ENCODE measurements around the gene EDC4.

Gene EDC4

DNA sequence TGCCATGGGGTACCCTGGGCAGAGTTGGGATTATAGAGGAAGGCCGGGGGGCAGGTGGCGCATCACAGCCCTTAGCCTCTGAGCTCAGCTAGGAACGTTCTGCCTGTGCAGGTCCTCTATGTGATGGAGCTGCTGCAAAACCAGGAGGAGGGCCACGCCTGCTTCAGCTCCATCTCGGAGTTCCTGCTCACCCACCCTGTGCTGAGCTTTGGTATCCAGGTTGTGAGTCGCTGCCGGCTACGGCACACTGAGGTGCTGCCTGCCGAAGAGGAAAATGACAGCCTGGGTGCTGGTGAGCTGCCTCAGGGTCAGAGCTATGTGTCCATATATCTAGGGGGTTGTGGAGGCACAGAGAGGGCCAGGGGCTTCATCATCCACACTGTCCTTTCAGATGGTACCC, 6.0 kb downstream of the EDC4 start:
- no peak for DNase-seq (ENCODE audit: low read depth in 2 of 2)
- no peak overlapping the region for H3K4me3 ChIP-seq (replicated peaks in 1 of 2; ENCODE audit: low read depth in 2 of 2, low read length in 2 of 2)
- TF ChIP-seq, protein P1, sequence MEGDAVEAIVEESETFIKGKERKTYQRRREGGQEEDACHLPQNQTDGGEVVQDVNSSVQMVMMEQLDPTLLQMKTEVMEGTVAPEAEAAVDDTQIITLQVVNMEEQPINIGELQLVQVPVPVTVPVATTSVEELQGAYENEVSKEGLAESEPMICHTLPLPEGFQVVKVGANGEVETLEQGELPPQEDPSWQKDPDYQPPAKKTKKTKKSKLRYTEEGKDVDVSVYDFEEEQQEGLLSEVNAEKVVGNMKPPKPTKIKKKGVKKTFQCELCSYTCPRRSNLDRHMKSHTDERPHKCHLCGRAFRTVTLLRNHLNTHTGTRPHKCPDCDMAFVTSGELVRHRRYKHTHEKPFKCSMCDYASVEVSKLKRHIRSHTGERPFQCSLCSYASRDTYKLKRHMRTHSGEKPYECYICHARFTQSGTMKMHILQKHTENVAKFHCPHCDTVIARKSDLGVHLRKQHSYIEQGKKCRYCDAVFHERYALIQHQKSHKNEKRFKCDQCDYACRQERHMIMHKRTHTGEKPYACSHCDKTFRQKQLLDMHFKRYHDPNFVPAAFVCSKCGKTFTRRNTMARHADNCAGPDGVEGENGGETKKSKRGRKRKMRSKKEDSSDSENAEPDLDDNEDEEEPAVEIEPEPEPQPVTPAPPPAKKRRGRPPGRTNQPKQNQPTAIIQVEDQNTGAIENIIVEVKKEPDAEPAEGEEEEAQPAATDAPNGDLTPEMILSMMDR (IDR thresholded peaks at IDR 0.05; ENCODE audit: low read depth, low read length), result no peak

DNA sequence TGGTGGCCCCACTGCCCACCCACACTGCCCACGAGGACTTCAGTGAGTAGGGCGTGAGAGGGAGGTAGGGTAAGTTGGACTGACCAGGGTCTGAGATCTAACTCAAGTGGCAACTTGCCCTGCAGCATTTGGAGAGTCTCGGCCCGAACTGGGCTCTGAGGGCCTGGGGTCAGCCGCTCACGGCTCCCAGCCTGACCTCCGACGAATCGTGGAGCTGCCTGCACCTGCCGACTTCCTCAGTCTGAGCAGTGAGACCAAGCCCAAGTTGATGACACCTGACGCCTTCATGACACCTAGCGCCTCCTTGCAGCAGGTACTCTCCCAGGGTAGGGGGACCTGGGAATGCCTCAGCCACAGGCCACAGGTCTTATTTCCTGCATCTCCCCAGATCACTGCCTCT, 6.6 kb downstream of the EDC4 start:
- no peak for DNase-seq (ENCODE audit: low read depth in 2 of 2)
- no peak overlapping the region for H3K4me3 ChIP-seq (replicated peaks in 1 of 2; ENCODE audit: low read depth in 2 of 2, low read length in 2 of 2)
- TF ChIP-seq, protein P1 (IDR thresholded peaks at IDR 0.05; ENCODE audit: low read depth, low read length), result no peak

DNA sequence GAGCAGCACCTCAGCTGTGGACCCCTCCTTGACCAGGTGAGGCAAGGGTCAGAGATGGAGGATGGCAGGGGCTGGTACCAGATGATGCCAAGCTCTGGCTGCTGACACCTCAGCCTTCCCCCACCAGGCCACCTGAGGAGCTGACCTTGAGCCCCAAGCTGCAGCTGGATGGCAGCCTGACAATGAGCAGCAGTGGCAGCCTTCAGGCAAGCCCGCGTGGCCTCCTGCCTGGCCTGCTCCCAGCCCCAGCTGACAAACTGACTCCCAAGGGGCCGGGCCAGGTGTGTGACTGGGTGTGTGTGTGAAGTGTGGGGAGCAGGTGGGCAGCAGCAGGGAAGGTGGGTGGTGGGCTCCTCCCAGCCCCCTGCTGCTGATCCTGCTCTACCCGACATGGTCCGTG, 7.1 kb downstream of the EDC4 start:
- TF ChIP-seq, protein P1 (IDR thresholded peaks at IDR 0.05; ENCODE audit: low read depth, low read length), result no peak
- no peak overlapping the region for H3K4me3 ChIP-seq (replicated peaks in 1 of 2; ENCODE audit: low read depth in 2 of 2, low read length in 2 of 2)
- DNase-seq (ENCODE audit: low read depth in 2 of 2), result no peak

GRCh38 chr16:67880584-67880983, 7.7 kb downstream of the EDC4 start:
- TF ChIP-seq, protein P1 (IDR thresholded peaks at IDR 0.05; ENCODE audit: low read depth, low read length), result no peak
- DNase-seq (ENCODE audit: low read depth in 2 of 2), result no peak
- no peak overlapping the region for H3K4me3 ChIP-seq (replicated peaks in 1 of 2; ENCODE audit: low read depth in 2 of 2, low read length in 2 of 2)

DNA sequence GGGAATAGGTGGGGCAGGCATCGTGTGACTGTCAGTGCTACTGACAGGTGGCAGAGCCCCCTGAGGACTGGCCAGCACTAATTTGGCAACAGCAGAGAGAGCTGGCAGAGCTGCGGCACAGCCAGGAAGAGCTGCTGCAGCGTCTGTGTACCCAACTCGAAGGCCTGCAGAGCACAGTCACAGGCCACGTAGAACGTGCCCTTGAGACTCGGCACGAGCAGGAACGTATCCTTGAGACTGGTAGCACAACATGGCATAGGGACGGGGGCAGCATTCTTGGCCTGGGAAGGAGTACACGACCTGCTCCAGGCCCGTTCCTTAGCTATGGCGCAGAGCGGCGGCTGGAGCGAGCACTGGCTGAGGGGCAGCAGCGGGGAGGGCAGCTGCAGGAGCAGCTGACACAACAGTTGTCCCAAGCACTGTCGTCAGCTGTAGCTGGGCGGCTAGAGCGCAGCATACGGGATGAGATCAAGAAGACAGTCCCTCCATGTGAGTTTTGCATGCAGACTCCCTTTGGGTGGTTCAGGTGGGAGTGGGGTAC, 8.8 kb downstream of the EDC4 start:
- TF ChIP-seq, protein P1 (IDR thresholded peaks at IDR 0.05; ENCODE audit: low read depth, low read length), result no peak
- H3K4me3 ChIP-seq (replicated peaks in 1 of 2; ENCODE audit: low read depth in 2 of 2, low read length in 2 of 2), result no peak overlapping the region
- no peak for DNase-seq (ENCODE audit: low read depth in 2 of 2)

DNA sequence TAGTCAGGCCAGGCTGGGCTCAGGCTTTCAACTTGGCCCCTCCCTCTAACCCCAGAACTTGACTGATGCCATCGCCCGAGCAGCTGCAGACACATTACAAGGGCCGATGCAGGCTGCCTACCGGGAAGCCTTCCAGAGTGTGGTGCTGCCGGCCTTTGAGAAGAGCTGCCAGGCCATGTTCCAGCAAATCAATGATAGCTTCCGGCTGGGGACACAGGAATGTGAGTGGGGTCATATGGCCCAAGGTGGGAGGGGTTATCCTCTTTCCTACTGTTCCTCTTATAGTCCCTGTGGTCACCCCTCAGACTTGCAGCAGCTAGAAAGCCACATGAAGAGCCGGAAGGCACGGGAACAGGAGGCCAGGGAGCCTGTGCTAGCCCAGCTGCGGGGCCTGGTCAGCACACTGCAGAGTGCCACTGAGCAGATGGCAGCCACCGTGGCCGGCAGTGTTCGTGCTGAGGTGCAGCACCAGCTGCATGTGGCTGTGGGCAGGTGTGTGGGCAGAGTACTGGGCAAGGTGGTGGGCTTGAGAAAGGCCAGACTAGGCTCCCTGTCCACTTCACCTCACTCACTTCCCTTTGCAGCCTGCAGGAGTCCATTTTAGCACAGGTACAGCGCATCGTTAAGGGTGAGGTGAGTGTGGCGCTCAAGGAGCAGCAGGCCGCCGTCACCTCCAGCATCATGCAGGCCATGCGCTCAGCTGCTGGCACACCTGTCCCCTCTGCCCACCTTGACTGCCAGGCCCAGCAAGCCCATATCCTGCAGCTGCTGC, 9.7 kb downstream of the EDC4 start:
- TF ChIP-seq, protein P1 (IDR thresholded peaks at IDR 0.05; ENCODE audit: low read depth, low read length), result no peak
- DNase-seq (ENCODE audit: low read depth in 2 of 2), result peak in 1 of 2 donors; percentile 42

More for the DNA sequence above, 9.7 kb downstream of the EDC4 start:
- no peak overlapping the region for H3K4me3 ChIP-seq (replicated peaks in 1 of 2; ENCODE audit: low read depth in 2 of 2, low read length in 2 of 2)

Data from cardiac fibroblast (primary cell).